Coronary artery (tissue), 2 donors: ENCODE results near the gene AKIRIN2.
"Not testable (repeated sequence)": the region's sequence is repeated elsewhere in the genome, so short reads cannot be mapped to it uniquely, and the experiment has no call there.

Source experiments
- DNase-seq: peaks from one replicate; pipeline ENCODE4 v3.0.0-alpha.2; 2017; ENCODE audit warnings: low spot score
- H3K27ac ChIP-seq, 2 donors: fragments of 200-600 bp; sonication (generic); one replicate each; pipeline ENCODE4 v1.5.1; 2016 to 2019
- H3K4me3 ChIP-seq: fragments of 200-600 bp; sonication (generic); 2 replicates; pipeline ENCODE4 v1.5.1; 2016; ENCODE audit warnings: mild to moderate bottlenecking, moderate library complexity
- CTCF ChIP-seq: fragments of 200-600 bp; sonication (generic); IDR thresholded peaks from one replicate; pipeline ENCODE4 v1.5.1; 2019; ENCODE audit warnings: antibody characterized with exemption

Gene AKIRIN2

GRCh38 chr6:87692086-87692485, 9.9 kb downstream of the AKIRIN2 start:
- H3K4me3 ChIP-seq = no peak overlapping the region
- no peak overlapping the region for H3K27ac ChIP-seq
- DNase-seq = no peak
- no peak for TF ChIP-seq CTCF

GRCh38 chr6:87690441-87690840, 11.6 kb downstream of the AKIRIN2 start:
- Histone ChIP-seq H3K27ac (no peak overlapping the region), H3K4me3 (no peak overlapping the region)
- no peak for DNase-seq
- no peak for TF ChIP-seq CTCF

- H3K27ac ChIP-seq, DNase-seq, H3K4me3 ChIP-seq: not testable (repeated sequence)
Measured at GRCh38 chr6:87687893-87688292, 14.1 kb downstream of the AKIRIN2 start.

- Histone ChIP-seq H3K27ac (no peak overlapping the region), H3K4me3 (no peak overlapping the region)
- TF ChIP-seq CTCF = no peak
- no peak for DNase-seq
Measured at GRCh38 chr6:87687296-87687695, 14.7 kb downstream of the AKIRIN2 start.

- H3K27ac ChIP-seq, DNase-seq, H3K4me3 ChIP-seq: not testable (repeated sequence)
Measured at GRCh38 chr6:87686636-87687205, 15.3 kb downstream of the AKIRIN2 start.

- no peak overlapping the region for H3K27ac ChIP-seq
- TF ChIP-seq CTCF = no peak
- no peak for DNase-seq
- no peak overlapping the region for H3K4me3 ChIP-seq
Measured at GRCh38 chr6:87684895-87685654, 17.0 kb downstream of the AKIRIN2 start.

- no peak overlapping the region for H3K4me3 ChIP-seq
- no peak for TF ChIP-seq CTCF
- no peak for DNase-seq
- H3K27ac ChIP-seq = no peak overlapping the region
Measured at GRCh38 chr6:87683890-87684289, 18.1 kb downstream of the AKIRIN2 start.

- Histone ChIP-seq H3K4me3 (no peak overlapping the region), H3K27ac (no peak overlapping the region)
- TF ChIP-seq CTCF = no peak
- no peak for DNase-seq
Measured at GRCh38 chr6:87682310-87682709, 19.7 kb downstream of the AKIRIN2 start.
